Pons (tissue), 1 donor: Measurements from ENCODE around the gene UBE2S.

Source experiments
- DNase-seq: peaks from one replicate; pipeline ENCODE4 v3.0.0-alpha.2; 2016; ENCODE audit warnings: low spot score

UBE2S gene

GRCh38 chr19:55362174-55362989, 45.2 kb downstream of the UBE2S start:
- DNase-seq, result no peak

GRCh38 chr19:55360902-55361301, 46.7 kb downstream of the UBE2S start:
- DNase-seq, result no peak

DNA sequence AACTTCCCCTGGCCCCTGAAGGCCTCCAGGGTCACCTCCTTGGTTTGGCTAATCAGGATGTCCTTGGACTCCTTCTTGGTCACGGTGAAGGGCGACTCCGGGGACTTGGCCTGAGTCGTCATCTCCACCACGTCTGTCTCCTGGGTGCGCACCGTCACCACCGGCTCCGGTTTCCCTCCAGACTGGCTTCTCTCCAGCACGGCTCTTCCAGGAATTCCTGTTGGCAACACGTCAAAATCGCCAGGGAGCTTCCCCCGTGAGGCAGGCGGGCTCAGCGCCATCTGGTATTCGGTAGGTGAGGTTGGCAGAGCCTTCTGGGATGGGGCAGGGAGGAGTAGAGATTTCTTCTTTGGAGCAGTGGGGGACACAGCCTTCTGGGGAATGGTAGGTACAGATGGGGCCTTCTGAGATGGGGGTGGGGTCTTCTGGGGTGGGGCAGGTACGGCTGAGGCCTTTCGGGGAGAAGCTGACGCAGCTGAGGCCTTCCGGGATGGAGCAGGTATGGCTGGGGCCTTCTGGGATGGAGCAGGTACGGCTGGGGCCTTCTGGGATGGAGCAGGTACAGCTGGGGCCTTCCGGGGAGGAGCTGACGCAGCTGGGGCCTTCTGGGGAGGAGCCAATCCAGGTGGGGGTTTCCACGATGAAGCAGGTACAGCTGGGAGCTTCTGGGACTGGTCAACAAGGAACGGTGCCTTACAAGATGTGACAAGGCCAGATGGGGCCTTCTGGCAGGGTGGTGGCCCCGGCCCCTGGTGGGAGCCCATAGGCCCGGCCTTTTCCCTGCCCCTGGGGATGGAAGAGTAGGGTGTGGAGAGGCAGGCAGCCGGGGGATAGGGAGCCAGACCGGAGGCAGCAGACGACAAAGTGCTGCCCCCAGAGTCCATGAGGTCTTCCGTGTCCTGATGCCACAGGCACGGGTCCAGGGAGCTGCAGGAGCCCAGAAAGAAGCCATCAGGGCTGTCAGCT, 48.4 kb downstream of the UBE2S start:
- no peak for DNase-seq

DNA sequence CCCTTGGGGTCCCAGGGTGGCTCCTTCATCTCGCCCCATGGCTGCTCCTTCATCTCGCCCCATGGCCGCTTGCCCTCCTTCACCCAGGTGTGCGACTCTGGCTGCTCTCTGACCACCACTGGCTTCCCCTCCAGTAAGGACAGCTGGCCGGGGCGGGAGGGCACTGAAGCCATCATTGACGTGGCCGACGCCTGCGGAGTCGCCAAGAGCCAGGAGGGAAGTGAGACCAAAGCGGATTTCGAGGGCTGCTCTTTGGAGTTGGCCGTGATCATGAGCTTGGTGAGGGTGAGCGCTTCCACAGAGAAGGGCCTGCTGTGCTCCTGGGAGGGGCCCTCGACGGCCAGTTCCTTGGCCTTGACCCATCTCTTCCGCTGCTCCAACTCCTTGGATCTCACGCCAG, 49.1 kb downstream of the UBE2S start:
- no peak for DNase-seq

DNA sequence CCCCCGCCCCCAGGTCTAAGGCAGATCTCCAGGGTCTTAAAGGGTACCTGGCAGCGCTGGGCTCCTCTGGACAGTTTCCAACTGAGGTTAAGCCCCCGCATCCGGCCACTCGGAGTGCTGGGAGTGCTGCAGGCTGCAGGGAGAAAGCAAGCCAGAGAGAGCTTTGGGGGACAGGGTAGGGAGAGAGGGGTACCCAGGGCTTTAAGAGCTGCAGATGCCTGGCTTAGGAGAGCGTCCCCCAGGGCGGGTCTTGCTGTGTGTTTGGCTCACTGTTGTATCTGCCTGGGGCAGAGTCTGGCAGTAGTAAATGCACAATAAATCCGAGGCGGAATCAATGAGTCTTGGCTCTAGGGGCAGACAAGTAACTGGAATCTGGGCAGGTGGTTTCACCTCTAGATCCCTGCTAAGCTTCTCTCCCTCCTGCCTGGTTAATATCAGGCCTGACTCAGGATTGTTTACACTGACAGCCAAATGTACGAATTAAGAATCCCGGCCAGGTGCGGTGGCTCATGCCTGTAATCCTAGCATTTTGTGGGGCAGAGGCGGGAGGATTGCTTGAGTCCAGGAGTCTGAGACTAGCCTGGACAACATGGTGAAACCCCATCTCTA, 52.3 kb downstream of the UBE2S start:
- DNase-seq, result no peak

- DNase-seq, result no peak
Observed at GRCh38 chr19:55354698-55355212, 52.8 kb downstream of the UBE2S start, which contains the start of gene COX6B2. COX6B2 (minus strand) TSS chr19:55354719; CDS start chr19:55354521, 198 bp downstream.

GRCh38 chr19:55353803-55354697, 53.5 kb downstream of the UBE2S start:
- DNase-seq, result no peak

- DNase-seq, result no peak
Observed at GRCh38 chr19:55353356-55353802, 54.2 kb downstream of the UBE2S start.

- DNase-seq, result no peak
Observed at GRCh38 chr19:55352549-55353145, 54.9 kb downstream of the UBE2S start.

- no peak for DNase-seq
Observed at GRCh38 chr19:55352040-55352439, 55.5 kb downstream of the UBE2S start.

DNA sequence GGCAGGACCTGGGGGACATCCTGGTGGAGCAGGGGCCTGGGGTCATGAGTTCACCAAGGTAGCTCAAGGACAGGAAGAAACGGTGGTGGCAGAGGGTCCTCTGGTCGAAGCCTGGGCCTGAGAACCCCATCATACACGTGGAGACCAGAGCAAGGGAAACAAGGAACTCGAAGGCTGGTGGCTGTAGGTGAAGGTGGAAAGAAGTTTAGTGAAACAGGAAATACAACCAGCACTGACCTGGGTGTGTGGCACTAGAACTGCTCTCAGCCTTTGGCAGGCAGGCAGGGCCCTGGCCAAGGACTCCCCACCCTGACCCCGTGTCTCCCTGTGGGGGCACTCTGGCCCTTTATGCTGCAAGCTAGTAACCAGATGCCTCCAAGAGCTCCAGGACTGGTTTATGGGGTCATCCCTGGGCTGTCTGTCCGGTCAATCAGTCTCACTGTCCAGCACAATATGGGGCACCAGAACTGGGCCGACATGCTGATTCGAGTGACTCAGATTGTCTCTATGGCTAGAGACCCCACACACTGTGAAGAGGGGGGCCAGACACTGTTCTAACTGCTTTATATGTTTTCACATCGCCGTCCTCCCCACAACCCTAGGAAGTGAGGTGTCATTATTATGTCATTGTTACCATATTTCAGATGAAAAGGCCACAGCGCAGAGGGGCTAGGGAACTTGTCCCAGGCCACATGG, 56.8 kb downstream of the UBE2S start:
- no peak for DNase-seq
